ENCODE measurements around the gene VTI1A. TPM values are rescaled to one million over a fixed set of nuclear protein-coding genes. Genes with fewer than 3 reads are reported as not detected.
A peak's percentile ranks its signal among the peaks of the same experiment; 100 is the strongest.
"Not testable (repeated sequence)": the region's sequence is repeated elsewhere in the genome, so short reads cannot be mapped to it uniquely, and the experiment has no call there.

VTI1A gene
- 10 to 100 TPM; 10.6 to 20.2 (median 13.6) TPM for total RNA-seq
- polyA plus RNA-seq, result 1 to 10 TPM; 7.3 to 8.7 TPM

DNA sequence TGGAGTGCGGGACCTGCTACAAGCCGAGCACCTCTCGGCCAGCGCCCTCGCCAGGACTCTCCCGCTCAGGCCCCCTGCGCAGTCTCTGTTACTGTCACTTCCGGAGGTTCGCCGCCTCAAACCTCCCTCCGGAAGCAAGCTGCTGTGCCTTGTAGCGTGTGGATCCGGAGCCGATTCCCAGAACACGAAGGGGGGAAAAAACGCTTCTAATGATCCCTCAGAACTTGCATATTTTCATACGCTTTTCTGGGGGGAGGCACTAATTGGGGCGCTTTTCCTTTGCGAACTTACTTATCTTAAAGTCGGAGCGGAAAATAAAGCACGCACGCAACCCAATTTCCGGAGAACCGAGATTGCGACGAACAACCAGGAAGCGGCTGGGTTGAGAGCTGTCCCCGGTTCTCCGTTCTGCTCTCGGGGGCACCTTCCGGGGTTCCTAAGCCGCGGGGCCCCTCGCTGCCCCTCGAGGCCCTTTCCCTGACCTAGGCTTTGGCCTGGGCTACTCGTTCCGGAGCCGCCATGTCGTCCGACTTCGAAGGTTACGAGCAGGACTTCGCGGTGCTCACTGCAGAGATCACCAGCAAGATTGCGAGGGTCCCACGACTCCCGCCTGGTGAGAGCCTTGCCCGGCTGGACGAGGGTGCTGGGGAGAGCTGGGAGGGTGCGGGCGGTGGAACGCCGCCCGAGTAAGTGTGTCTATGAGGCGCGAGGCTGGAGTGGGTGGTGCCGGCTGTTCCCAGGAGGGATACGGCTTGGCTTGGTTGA lies at the start of gene VTI1A, which contains the start of gene ZDHHC6:
TSS of gene VTI1A (plus strand) at position 361 of the 765 bp plus-strand sequence. CDS start at position 520, 159 bp downstream.
TSS of gene ZDHHC6 (minus strand) at position 60 of the 765 bp plus-strand sequence. CDS start 1,478 bp downstream, outside the sequence.
- intact Hi-C loops (cut with DNase I), result no loop called here
- TF ChIP-seq, protein P1, sequence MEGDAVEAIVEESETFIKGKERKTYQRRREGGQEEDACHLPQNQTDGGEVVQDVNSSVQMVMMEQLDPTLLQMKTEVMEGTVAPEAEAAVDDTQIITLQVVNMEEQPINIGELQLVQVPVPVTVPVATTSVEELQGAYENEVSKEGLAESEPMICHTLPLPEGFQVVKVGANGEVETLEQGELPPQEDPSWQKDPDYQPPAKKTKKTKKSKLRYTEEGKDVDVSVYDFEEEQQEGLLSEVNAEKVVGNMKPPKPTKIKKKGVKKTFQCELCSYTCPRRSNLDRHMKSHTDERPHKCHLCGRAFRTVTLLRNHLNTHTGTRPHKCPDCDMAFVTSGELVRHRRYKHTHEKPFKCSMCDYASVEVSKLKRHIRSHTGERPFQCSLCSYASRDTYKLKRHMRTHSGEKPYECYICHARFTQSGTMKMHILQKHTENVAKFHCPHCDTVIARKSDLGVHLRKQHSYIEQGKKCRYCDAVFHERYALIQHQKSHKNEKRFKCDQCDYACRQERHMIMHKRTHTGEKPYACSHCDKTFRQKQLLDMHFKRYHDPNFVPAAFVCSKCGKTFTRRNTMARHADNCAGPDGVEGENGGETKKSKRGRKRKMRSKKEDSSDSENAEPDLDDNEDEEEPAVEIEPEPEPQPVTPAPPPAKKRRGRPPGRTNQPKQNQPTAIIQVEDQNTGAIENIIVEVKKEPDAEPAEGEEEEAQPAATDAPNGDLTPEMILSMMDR (IDR thresholded peaks at IDR 0.05), result no peak
- Histone ChIP-seq H3K4me3 (peak within 1 kb of the TSS; percentile 47 to 98 (median 86)), H3K27ac (peak within 1 kb of the TSS; percentile 67 to 86 (median 82)), H3K4me1 (peaks cover 0 to 22% (median 15%) of the 10 kb centered on the region in 3 donors), H3K36me3 (no peaks in the 10 kb centered on the region), H3K27me3 (no peaks in the 10 kb centered on the region), H3K9me3 (no peaks in the 10 kb centered on the region)
- 0% methylated on average over 59 of the region's 59 CpGs for WGBS, 2 donors
- FAIRE-seq (no peak), ATAC-seq (peak; percentile 96 to 99 (median 98)), DNase-seq (peak; percentile 76 to 89 (median 82))

DNA sequence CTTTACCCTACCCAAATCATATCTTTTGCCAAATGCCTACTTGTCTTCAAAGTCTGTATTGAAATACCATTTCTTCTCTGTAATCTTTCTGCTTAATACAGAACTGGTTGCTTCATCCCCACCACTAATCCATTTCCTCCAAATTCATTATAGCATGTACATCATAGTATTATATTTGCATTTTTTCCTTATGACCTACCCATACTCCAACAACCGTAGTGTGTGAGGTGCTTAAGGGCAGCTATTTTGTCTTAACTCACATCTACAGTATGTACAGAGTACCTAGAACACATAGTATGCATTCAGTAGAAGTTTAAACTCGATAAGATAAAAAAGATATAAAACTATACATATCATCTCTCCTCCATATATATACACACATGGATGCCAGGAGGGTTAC lies 49.4 kb upstream of the VTI1A start:
- intact Hi-C loops (cut with DNase I), result no loop called here
- DNase-seq, result no peak
- Histone ChIP-seq H3K4me1 (no peaks in the 10 kb centered on the region), H3K36me3 (no peaks in the 10 kb centered on the region), H3K9me3 (no peaks in the 10 kb centered on the region), H3K4me3 (no peak overlapping the region), H3K27ac (no peak overlapping the region), H3K27me3 (no peaks in the 10 kb centered on the region)
- TF ChIP-seq, protein P1 (IDR thresholded peaks at IDR 0.05), result no peak
- WGBS, 2 donors, result 72 to 76% methylated on average over 2 of the region's 2 CpGs
- ATAC-seq, result no peak
- no peak for FAIRE-seq

DNA sequence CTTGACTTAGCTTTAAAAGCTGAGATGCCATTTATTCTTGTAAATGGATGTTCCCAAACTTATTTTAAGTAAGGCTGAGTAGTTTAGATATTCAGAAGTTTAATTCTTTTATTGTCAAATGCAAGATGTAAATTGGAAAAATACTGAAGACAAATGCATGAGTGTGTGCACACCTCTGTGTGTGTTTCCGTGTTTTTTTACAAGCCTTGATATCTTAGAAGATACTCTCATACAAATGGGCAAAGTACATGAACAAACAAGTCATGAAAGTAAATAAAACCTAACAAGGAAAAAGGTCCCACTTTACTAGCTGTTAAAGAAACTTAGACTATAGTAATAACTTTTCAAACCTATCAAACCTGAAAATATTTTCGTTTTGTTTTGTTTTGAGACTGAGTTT lies 44.1 kb upstream of the VTI1A start:
- no peaks in the 10 kb centered on the region for H3K4me1 ChIP-seq
- H3K27me3 ChIP-seq, result no peaks in the 10 kb centered on the region
- TF ChIP-seq, protein P1 (IDR thresholded peaks at IDR 0.05), result no peak
- no peak for DNase-seq
- H3K9me3 ChIP-seq, result no peaks in the 10 kb centered on the region
- H3K27ac ChIP-seq, result no peak overlapping the region
- no peak for ATAC-seq
- intact Hi-C loops (cut with DNase I), result no loop called here
- FAIRE-seq, result peak; percentile 51
- 51 to 55% methylated on average over 2 of the region's 2 CpGs for WGBS, 2 donors
- no peaks in the 10 kb centered on the region for H3K36me3 ChIP-seq
- H3K4me3 ChIP-seq, result no peak overlapping the region

DNA sequence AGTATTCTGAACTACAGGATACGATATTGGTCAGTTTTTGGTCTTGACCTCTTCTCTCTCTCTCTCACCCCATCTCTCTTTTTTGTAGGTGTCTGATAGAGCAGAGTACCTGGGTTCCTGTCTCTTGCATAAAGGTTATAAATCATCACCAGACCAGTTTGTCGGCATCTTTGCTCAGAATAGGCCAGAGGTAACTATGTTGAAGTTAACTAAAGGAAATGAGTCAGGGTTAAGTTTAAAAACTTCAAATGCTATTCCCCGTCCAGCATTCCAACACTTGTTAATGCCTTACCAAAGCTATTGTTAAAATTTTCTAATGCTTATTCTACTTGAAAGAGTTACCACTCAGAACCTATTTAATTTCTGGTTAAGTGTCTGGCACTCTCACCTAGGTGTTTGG lies 42.4 kb upstream of the VTI1A start:
- ATAC-seq (no peak), DNase-seq (no peak), FAIRE-seq (no peak)
- WGBS, 2 donors, result 52 to 59% methylated on average over 3 of the region's 3 CpGs
- Histone ChIP-seq H3K4me3 (no peak overlapping the region), H3K36me3 (no peaks in the 10 kb centered on the region), H3K27me3 (no peaks in the 10 kb centered on the region), H3K9me3 (no peaks in the 10 kb centered on the region), H3K4me1 (no peaks in the 10 kb centered on the region), H3K27ac (no peak overlapping the region)
- intact Hi-C loops (cut with DNase I), result no loop called here
- TF ChIP-seq, protein P1 (IDR thresholded peaks at IDR 0.05), result no peak

DNA sequence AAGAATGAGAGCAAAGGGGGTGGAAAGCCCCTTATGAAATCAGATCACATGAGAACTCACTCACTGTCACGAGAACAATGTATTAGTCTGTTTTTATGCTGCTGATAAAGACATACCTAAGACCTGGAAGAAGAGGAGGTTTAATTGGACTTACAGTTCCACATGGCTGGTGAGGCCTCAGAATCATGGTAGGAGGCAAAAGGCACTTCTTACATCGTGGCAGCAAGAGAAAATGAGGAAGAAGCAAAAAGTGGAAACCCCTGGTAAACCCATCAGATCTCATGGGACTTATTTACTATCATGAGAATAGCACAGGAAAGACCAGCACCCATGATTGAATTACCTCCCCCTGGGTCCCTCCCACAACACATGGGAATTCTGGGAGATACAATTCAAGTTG lies 40.2 kb upstream of the VTI1A start:
- H3K27me3 ChIP-seq; intact Hi-C loops (cut with DNase I); H3K9me3 ChIP-seq; H3K27ac ChIP-seq; H3K4me3 ChIP-seq; H3K36me3 ChIP-seq; H3K4me1 ChIP-seq; DNase-seq; FAIRE-seq; ATAC-seq: not testable (repeated sequence)
- 61 to 65% methylated on average over 2 of the region's 2 CpGs for WGBS, 2 donors

All from pancreas (tissue), 10 donors.